ENCODE data around the gene DDIAS. TPM values are rescaled to one million over a fixed set of nuclear protein-coding genes. Genes with fewer than 3 reads are reported as not detected.

Gene DDIAS
- total and polyA plus RNA-seq, 9 of the 15 experiments (the other 6 are each of a cell fraction or from before 2014, with no cell fraction given): 9.4 to 27.2 (median 23.3) TPM

DNA sequence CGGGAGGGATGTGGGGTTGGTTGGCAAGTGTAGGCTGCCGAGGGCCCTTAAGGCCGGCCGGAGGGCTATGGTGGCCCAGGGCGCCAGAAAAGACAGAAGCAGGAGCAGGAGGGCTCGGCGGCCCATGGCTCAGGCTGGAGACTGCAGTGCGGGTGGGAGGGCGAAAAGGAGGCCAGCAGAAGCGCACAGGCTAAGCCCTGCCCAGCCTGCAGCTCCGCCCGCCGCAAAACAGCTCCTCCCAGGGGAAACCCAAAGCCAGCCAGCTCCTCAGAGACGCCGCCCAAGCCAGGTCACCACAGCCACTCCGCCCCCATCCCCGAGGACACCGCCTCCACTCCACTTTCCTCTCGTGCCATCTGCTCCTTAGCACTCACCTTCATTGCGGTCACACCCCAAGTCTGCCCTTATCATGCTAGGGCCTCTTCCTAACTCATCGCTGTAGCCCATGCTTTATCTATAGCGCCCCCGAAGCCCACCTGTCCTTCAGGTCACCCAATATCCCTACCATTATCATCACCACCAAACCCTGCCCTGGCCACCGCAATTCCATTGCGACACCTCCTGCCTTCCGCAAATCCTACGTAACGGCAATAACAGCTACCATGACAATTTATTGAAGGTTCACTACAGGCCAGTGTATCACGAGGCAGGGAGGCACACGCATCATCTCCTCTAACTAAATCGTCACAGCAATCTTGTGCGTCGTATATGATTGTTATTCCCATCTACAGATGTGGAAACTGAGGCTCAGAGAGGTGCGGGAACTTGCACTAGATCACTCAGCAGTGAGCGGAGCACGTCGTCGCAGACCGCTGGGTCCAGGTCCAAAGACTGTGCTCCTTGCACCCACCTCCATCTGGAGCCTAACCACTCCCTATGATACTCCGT lies 1.0 kb upstream of the DDIAS start, which contains the start of gene PRCP (continued):
- TF ChIP-seq, protein P1, sequence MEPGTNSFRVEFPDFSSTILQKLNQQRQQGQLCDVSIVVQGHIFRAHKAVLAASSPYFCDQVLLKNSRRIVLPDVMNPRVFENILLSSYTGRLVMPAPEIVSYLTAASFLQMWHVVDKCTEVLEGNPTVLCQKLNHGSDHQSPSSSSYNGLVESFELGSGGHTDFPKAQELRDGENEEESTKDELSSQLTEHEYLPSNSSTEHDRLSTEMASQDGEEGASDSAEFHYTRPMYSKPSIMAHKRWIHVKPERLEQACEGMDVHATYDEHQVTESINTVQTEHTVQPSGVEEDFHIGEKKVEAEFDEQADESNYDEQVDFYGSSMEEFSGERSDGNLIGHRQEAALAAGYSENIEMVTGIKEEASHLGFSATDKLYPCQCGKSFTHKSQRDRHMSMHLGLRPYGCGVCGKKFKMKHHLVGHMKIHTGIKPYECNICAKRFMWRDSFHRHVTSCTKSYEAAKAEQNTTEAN (CRISPR knock-in tag; IDR thresholded peaks at IDR 0.05): no peak
- TF ChIP-seq BRCA1 (IDR thresholded peaks at IDR 0.05) (no peak), BRCA1 (CRISPR knock-in tag; IDR thresholded peaks at IDR 0.05) (no peak), SIRT6 (IDR thresholded peaks at IDR 0.05; ENCODE audit: low read depth, low read length) (no peak), ZNF79 (CRISPR knock-in tag; IDR thresholded peaks at IDR 0.05; ENCODE audit: low read depth) (no peak), CEBPG (CRISPR knock-in tag; IDR thresholded peaks at IDR 0.05) (peak; percentile 94), CEBPG (tag; conservative IDR thresholded peaks at IDR 0.05 in 1 of 2, IDR thresholded peaks at IDR 0.05 in 1 of 2) (peak; percentile 87 to 90), PTTG1 (tag; IDR thresholded peaks at IDR 0.05; ENCODE audit: low read depth) (no peak), TARDBP (IDR thresholded peaks at IDR 0.05) (no peak), NR1H2 (CRISPR knock-in tag; IDR thresholded peaks at IDR 0.05) (no peak), LARP7 (IDR thresholded peaks at IDR 0.05) (0 out of 2 replicates have a peak, but pooled peaks have one; percentile 32), ADNP (tag; IDR thresholded peaks at IDR 0.05) (no peak)
- TF ChIP-seq, protein P2, sequence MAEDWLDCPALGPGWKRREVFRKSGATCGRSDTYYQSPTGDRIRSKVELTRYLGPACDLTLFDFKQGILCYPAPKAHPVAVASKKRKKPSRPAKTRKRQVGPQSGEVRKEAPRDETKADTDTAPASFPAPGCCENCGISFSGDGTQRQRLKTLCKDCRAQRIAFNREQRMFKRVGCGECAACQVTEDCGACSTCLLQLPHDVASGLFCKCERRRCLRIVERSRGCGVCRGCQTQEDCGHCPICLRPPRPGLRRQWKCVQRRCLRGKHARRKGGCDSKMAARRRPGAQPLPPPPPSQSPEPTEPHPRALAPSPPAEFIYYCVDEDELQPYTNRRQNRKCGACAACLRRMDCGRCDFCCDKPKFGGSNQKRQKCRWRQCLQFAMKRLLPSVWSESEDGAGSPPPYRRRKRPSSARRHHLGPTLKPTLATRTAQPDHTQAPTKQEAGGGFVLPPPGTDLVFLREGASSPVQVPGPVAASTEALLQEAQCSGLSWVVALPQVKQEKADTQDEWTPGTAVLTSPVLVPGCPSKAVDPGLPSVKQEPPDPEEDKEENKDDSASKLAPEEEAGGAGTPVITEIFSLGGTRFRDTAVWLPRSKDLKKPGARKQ (CRISPR knock-in tag; IDR thresholded peaks at IDR 0.05): no peak
- TF ChIP-seq, protein P3, sequence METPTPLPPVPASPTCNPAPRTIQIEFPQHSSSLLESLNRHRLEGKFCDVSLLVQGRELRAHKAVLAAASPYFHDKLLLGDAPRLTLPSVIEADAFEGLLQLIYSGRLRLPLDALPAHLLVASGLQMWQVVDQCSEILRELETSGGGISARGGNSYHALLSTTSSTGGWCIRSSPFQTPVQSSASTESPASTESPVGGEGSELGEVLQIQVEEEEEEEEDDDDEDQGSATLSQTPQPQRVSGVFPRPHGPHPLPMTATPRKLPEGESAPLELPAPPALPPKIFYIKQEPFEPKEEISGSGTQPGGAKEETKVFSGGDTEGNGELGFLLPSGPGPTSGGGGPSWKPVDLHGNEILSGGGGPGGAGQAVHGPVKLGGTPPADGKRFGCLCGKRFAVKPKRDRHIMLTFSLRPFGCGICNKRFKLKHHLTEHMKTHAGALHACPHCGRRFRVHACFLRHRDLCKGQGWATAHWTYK (CRISPR knock-in tag; IDR thresholded peaks at IDR 0.05): 0 out of 2 replicates have a peak, but pooled peaks have one; percentile 13
- TF ChIP-seq, protein P4, sequence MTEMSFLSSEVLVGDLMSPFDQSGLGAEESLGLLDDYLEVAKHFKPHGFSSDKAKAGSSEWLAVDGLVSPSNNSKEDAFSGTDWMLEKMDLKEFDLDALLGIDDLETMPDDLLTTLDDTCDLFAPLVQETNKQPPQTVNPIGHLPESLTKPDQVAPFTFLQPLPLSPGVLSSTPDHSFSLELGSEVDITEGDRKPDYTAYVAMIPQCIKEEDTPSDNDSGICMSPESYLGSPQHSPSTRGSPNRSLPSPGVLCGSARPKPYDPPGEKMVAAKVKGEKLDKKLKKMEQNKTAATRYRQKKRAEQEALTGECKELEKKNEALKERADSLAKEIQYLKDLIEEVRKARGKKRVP (CRISPR knock-in tag; IDR thresholded peaks at IDR 0.05): 0 out of 2 replicates have a peak, but pooled peaks have one; percentile 10
- TF ChIP-seq, protein P5, sequence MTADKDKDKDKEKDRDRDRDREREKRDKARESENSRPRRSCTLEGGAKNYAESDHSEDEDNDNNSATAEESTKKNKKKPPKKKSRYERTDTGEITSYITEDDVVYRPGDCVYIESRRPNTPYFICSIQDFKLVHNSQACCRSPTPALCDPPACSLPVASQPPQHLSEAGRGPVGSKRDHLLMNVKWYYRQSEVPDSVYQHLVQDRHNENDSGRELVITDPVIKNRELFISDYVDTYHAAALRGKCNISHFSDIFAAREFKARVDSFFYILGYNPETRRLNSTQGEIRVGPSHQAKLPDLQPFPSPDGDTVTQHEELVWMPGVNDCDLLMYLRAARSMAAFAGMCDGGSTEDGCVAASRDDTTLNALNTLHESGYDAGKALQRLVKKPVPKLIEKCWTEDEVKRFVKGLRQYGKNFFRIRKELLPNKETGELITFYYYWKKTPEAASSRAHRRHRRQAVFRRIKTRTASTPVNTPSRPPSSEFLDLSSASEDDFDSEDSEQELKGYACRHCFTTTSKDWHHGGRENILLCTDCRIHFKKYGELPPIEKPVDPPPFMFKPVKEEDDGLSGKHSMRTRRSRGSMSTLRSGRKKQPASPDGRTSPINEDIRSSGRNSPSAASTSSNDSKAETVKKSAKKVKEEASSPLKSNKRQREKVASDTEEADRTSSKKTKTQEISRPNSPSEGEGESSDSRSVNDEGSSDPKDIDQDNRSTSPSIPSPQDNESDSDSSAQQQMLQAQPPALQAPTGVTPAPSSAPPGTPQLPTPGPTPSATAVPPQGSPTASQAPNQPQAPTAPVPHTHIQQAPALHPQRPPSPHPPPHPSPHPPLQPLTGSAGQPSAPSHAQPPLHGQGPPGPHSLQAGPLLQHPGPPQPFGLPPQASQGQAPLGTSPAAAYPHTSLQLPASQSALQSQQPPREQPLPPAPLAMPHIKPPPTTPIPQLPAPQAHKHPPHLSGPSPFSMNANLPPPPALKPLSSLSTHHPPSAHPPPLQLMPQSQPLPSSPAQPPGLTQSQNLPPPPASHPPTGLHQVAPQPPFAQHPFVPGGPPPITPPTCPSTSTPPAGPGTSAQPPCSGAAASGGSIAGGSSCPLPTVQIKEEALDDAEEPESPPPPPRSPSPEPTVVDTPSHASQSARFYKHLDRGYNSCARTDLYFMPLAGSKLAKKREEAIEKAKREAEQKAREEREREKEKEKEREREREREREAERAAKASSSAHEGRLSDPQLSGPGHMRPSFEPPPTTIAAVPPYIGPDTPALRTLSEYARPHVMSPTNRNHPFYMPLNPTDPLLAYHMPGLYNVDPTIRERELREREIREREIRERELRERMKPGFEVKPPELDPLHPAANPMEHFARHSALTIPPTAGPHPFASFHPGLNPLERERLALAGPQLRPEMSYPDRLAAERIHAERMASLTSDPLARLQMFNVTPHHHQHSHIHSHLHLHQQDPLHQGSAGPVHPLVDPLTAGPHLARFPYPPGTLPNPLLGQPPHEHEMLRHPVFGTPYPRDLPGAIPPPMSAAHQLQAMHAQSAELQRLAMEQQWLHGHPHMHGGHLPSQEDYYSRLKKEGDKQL (CRISPR knock-in tag; IDR thresholded peaks at IDR 0.05; ENCODE audit: borderline replicate concordance): no peak
